Hematopoietic multipotent progenitor cell treated with erythropoietin and hydrocortisone succinate and interleukin-3 and kit ligand, for 4 days (in vitro differentiated cells): ENCODE results near the gene SLC5A2.
A peak's percentile ranks its signal among the peaks of the same experiment; 100 is the strongest.
"Not testable (repeated sequence)": the region's sequence is repeated elsewhere in the genome, so short reads cannot be mapped to it uniquely, and the experiment has no call there.

Experiments
- DNase-seq: peaks from one replicate; pipeline ENCODE4 v3.0.0-alpha.2; 2015

The SLC5A2 gene

DNA sequence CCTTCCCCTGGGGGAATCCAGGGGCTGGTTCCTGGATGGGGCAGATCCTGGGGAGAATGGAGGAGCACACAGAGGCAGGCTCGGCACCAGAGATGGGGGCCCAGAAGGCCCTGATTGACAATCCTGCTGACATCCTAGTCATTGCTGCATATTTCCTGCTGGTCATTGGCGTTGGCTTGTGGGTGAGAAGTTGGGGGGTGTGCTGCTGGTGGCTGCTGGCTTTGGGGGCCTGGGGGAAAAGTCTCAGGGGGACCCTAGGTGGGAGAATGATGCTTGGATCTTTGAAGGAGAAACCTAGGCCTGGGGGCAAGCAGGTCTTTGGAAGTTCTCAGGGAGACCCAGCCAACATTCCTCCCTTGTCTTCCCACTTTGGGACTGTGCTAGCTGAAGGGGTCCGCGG, at the start of gene SLC5A2:
Gene SLC5A2 (plus strand): TSS at position 43 of the 400 bp plus-strand sequence. CDS start 14 bp downstream, at position 57.
- DNase-seq: no peak

DNA sequence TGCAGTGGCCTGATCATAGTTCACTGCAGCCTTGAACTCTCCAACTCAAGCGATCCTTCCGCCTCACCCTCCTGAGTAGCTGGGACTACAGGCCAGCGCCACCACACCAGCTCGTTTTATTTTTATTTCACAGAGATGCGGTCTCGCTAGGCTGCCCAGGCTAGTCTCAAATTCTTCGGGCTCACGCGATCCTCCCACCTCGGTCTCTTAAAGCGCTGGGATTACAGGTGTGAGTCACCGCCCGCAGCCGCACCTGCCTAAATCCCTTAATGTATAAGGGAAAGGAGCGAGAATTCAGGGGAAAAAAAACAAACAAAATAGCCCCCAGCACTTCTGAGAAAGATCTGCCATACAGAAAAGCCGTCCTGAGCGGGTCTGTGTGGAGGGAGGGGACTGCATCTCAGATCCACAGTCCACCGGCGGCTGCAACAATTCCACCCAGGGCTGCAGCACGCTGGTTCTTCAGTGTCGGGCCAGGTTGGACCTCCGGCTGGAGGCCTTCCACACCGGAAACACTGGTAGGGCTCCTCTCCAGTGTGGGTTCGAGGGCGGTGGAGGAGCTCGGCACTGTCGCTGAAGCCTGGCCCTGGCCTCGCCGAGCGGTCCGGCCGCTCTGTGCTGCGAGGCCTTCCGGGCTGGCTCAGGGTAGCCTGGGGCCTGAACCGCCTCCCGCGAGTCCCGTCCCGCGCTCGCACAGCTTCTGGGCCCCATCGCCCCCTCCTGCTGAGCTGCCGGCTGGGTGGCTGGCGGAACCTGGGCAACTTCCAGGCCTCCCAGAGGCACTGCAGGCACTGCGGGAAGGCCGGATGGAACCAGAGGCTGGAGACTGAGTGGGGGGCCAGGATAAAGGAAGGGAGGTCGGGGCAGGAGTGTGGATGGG, 47.3 kb upstream of the SLC5A2 start:
- no peak for DNase-seq

DNA sequence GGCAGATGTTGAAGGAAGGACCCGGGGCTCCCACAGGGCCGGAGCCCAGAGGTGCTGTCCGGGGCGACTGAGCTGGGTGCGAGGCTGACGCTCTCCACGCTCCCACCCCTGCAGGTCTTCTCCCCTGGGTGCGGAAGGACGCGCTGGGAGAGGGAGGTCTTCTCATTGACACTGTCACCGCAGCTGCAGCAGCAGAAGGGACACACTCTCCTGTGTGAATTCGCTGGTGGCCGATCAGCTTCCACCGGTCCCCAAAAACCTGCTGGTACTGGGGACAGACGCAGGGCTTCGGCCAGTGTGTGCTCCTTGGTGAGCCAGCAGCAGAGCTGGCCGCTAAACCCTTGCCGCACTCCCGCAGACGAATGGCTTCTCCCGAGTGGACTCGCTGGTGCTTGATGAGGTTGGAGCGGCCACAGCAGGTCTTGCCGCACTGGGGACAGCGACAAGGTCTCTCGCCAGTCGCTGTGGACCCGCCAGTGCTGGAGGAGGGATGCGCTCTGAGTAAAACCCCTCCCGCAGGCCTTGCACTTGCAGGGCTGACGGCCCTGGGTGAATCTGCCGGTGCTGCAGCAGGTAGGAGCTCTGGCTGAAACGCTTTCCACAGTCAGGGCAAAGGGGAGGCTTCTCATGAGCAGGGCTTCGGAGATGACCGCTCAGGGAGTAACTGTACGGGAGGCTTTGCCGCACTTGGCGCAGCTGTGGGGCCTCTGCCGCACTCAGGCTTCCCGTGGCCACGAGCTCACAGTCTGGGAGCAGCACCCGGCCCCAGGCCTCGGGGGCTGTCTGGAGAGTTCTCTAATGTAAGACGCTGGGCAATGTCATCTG, 46.5 kb upstream of the SLC5A2 start:
- no peak for DNase-seq

DNA sequence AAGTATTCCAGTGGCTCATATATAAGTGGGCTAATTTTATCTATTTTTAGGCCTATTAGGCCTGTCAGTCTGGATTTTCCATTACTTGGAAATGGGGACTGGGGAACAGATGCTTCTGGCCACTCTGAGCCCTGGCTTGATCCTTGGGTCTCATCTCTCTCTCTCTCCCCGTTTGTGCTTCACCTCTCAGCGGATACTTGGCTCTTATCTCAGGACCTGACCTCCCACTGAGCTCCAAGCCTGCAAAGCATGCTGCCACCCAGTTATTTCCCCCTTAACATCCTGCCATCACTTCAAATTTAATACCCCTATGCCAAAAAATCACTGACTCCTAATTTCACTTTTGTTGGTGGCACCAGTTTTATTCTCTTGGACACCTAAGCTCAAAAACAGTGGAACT, 44.5 kb upstream of the SLC5A2 start:
- no peak for DNase-seq

DNA sequence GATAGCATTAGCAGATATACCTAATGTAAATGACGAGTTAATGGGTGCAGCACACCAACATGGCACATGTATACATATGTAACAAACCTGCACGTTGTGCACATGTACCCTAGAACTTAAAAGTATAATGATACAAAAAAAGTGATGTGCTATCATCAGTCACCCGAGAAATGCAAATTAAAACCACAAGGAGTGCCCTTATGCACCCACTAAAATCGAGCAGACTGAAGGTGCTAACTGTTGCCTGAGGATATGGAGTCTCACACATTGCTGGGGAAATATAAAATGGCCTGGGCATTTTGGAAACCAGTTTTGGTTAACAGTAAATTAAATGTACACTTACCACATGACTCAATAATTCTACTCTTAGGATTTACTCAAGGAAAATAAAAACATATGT, 43.9 kb upstream of the SLC5A2 start:
- not testable (repeated sequence) for DNase-seq

DNA sequence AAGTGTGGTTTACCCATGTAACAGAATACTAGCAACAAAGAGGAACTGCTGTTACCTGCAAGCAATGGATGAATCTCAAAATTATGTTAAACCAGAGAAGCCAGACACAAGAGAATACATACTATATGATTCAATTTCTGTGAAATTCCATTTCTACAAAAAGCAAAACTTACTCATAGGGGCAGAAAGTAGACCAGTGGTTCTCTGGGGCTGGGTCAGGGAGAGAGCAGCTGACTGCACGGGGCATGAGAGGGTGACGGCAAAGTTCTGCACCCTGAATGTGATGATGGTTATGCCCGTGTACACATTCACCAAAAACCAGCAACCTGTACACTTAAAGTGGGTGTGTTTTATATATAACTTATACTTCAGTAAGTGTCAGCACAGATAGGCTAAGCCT, 43.4 kb upstream of the SLC5A2 start:
- DNase-seq: no peak

DNA sequence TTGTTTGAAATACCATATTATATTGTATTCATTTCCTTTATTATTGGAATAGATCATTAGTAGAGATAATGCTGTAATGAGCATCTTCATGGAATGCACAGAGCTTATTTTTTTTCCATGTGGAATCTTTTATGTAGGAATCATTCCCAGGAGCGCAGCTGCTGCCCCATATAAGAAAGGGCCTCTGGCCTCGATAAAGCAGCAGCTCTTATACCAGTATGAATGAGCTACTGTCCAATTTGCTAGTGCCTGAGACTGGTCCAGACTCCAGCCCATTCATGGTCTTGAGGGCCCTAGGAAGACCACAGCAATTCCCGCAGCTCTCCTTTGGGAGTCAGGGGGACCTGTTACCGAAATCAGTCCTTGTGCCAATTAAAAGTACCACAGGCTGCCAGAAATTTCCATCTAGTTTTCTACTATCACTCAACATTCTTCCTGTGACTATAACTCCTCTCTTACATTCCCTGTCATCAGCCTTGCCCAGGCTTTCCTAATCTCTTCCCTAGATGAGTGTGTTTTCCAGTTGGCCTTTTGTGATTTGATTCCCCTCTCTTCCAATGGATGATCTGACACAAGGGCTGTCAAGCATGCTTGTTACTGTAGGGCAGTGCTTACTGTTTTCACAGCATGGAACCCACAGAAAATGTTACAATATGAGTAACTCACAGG, 42.3 kb upstream of the SLC5A2 start:
- no peak for DNase-seq

DNA sequence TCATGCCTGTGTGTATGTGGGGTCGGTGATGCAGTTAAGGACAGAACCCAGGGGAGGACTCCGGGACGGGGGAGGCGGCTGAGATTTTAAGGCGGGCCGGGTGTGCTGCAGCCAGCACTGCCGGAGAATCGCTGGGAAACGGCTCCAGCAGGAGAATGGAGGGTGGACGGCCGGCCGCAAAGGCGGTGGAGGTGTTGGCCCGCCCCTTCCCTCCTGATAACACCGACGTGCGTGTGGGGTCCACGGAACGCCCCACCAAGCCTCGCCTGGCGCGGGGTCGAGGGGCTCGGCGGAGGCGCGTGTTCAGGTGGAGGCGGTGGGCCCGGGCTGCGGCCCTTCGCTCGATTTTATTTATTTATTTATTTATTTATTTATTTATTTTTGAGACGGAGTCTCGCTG, 41.0 kb upstream of the SLC5A2 start:
- DNase-seq: no peak

DNA sequence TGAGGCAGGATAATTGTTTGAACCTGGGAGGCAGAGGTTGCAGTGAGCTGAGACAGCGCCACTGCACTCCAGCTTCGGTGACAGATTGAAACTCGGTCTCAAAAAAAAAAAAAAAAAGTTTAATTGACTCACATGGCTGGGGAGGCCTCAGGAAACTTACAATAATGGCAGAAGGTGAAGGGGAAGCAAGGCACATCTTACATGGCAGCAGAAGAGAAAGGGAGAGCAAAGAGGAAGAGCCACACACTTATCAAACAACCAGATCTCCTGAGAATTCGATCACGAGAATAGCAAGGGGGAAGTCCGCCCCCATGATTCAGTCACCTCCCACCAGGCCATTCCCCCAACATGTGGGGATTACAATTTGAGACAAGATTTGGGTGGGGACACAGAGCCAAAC, 37.0 kb upstream of the SLC5A2 start:
- DNase-seq: not testable (repeated sequence)

DNA sequence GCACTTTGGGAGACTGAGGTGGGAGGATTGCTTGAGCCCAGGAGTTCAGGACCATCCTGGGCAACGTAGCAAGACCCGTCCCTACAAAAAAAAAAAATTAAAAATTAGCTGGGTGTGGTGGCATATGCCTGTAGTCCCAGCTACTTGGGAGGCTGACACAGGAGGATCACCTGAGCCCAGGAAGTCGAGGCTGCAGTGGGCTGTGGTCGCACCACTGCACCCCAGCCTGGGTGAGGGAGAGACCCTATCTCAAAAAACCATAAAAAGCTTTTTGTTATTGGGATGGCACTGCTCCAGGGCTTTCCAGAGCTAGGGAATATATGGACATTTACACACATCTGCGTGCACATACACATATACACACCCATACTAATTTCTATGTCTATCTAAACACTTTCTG, 31.7 kb upstream of the SLC5A2 start:
- DNase-seq: no peak

DNA sequence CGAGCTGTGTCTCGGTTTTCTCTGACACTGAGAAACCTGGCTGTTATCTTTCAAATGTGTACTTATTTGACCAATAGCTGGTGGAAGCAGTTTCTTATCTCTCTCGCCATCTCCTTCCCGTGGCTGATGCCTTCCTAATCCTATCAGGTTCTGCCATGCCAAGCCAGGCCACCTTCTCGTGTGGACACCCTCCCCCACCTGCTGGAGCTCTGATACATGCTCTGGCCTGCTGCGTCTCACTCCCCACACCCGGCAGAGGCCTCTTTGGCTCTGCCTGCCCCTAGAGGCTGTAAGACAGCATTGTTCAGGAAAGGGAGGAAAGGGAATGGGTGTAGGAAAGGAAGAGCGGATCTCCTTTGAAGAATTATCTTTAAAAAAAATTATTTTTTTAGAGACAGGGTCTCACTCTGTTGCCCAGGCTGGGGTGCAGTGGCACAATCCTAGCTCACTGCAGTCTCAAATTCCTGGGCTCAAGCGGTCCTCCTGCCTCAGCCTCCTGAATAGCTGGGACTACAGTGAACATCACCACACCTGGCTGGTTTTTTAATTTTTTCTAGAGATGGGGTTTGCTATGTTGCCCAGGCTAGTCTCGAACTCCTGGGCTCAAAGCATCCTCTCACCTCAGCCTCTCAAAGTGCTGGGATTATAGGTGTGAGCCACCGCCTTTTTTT, 31.1 kb upstream of the SLC5A2 start:
- peak; percentile 78 for DNase-seq

DNA sequence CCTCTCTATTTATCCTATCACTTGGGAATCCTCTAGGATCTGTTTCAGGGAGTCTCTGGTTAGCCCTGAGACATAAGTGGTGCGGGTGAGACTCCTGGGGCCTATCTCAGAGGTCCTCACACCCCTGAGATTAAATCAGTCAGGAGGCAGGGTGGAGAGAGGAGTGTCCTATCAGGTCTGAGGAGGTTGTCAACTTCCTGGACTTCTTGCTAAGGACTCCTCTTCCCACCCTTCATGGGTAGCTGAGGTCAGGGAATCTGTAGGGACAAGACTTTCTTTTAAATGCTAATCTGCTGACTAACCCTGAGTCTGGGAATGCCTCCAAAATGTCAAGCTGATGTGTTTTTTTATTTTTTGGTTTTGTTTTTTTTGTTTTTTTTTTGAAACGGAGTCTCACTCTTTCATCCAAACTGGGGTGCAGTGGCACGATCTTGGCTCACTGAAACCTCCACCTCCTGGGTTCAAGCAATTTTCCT, 30.3 kb upstream of the SLC5A2 start:
- DNase-seq: peak; percentile 37

DNA sequence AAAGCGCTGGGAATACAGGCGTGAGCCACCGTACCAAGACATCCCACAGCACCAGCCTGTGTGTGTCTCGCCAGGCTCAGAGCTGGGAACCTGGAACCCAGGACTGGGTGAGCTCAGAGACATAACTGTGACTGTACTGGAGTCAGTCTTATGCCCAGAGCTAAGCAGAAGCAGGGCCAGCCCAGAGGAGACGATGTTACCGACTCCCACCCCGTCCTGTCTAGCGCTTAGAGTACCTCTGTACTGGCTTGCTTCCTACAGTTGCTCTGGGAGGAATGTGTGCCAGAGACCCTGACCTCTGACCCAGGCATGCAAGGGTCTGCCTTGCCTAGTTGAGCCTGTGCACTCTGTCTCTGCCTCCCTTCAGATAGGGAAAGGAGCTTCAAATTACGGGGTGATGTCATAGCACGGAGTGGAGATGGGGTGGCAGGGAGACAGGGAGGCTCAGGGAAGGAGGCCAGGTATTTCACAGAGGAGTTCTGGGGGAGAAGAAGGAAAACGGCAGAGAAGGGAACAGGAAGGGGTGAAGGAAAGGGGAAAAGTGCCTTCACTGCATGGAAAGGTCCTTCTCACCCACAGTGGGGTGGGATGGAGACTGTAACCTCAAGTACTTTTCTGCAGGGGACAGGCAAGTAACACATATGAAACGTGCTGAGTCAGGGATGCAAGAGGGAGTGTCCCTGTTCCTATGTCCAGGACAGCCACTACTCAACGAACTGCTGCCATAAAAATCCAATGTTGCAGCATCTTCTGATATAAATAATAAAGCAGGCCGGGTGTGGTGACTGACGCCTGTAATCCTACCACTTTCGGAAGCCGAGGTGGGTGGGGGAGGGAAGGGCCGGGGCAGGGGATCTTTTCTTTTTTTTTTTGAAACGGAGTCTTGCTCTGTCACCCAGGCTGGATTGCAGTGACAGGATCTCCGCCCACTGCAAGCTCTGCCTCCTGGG, 29.4 kb upstream of the SLC5A2 start:
- peak; percentile 70 for DNase-seq

DNA sequence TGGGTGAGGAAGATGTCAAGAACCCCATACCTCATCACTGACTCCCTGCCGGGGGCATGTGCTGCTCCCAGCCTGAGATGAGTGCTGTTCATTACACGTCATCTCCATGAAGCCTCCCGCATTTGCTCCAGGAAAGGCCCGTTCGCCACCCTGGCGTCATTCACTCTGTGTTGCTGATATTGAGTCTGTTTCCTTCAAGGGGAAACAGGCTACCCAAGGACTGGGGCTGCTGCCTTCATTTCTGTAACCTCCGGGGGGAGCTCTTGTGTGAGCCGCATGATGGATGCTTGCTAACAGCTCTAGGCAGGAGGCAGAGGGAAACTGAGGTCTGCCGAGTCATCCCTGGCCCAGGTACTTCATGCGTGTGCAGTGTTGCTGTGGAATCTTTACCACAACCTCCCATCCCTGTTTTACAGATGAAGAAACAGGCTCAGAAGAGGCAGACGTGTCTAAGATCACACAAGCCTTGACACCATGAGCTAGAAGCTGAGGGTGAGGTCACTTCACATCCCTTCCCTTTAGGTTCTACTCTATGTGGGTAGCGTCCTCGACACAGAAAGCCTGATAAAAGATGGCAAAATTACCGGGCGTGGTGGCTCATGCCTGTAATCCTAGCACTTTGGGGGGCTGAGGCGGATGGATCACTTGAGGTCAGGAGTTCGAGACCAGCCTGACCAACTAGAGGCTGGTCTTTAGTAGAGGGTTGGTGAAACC, 27.2 kb upstream of the SLC5A2 start:
- DNase-seq: peak; percentile 76

DNA sequence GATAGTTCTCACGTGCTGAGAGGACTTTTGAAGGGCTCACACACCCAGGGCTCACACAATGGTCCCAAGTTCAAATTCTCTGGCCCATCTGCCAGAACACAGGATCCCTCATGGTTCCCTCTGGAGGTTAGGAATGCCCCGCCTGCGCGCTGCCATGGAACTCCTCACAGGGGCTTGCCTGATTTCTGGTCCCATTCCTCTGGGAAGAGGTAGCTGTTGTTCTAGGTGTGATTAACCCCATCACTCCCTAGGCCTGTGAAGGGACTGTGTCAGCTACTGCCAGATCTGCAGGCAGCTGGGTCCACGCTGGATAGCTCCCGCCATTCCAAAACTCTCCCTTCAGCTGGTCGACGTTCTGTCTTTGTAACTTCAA, 25.9 kb upstream of the SLC5A2 start:
- DNase-seq: no peak

DNA sequence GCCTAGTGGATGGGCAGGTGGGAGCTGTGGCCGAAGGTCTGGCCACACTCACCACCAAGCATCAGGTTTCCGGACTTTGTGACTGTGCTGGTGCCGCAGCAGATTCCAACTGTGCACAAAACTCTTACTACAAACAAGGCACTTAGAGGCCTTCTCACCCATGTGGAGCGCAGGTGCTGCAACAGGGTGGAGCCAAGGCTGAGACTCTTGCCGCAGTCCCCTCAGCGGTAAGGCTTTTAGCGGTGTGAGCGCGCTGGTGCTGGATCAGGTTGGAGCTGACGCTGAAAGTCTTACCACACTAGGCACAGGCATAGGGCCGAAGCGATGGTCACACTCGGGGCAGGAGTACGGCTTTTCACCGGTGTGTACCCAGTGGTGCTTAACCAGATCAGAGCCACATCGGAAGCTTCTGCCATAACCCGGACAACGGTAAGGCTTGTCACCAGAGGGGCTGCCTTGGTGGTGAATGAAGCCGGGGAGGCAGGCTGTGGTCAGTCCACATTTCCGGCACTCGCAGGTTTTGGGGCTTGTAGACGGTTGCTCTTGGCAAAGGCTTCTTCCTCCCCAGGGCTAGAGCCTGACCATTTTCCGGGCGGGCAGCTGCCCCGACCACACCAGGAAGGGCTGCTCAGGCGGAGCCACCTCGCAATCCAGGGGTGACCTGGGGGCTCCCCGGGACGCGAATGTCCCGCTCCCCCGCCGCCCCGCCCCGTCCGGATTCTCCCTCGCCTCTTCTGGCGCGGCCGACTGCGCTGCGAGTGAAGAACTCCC, 24.7 kb upstream of the SLC5A2 start:
- peak; percentile 91 for DNase-seq

DNA sequence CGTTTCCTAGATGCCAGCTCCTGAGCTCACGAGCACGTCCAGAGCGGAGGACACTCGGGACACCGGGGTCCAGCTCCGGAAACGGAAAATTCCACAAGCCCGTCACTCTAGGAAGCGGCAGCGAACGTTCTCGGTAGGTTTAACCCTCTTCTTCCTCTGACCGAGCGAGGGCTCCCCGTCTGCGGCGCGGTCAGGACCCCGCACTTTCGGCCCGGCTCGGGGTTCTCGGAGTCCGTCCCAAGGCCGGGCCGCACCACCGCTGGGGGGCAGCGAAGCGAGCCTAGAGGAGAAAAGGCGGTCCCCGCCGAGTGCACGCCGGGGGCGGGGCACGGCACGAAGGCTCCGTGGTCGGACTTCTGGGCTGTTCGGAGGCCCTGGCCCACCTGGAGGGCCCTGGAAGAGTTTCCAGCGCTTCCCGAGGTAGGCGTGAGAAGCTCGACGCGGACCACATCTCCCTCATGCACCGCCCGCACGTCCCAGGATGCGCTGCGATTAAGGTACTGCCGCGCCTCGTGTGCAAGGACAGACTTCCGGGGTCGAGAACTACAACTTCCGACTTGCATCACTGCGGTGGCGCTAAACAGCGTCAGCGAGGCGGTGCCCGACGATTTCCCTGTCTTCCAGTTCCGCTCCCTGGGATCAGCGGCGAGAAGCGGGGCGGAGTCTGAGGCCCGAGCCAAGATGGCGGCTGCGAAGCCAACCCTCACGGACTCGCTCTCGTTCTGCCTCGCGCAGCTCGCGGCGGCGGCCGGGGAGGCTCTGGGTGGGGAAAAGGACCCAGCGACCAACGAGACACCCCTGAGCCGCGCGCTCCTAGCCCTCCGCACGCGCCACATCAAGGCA, 23.9 kb upstream of the SLC5A2 start, which contains the start of gene ARMC5:
Gene ARMC5 (plus strand): TSS at position 658 of the 843 bp plus-strand sequence. CDS start 24 bp downstream, at position 682.
- peak; percentile 99 for DNase-seq

DNA sequence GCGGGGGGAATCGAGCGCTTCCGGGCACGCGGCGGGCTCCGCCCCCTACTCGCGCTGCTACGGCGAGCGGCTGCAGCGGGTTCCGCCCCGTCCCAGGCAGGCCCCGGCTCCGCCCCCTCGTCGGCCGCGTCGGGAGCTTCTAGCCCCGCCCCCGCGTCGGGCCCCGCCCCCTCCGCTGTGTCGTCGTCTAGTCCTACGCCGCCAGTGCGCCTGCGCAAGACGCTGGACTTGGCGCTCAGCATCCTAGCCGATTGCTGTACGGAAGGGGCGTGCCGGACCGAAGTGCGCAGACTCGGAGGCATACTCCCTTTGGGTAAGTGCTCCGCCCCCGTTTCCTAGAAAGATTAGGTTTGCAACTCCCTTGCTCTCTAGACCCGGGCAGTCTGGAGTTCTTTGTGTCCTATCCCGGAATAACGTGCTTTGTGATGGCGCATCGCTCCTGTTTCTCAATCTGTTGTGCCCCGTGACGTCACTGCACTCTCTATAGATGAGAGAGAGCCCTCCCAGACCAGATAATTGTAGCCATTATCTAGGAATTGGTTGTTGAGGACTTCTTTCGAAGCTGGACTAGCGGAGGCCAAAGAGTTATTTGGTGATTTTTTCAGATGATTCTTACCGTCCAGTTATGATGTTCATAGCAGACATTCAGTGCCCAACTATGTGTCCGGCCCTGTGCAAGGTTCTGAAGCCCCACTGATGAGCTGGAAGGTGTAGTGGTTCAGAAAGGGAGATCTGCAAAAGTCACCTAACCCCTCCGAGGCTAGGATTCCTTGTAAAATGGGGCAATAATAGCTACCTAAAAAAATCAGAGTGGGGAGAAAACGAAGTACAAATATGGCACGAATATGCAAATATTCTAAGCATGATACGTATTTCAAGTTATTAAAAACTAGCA, 23.0 kb upstream of the SLC5A2 start:
- DNase-seq: peak; percentile 100
